T-helper 2 cell (primary cell): Measurements from ENCODE around the gene NDUFAF2.
A peak's percentile ranks its signal among the peaks of the same experiment; 100 is the strongest.
"Not testable (repeated sequence)": the region's sequence is repeated elsewhere in the genome, so short reads cannot be mapped to it uniquely, and the experiment has no call there.

ENCODE experiments used
- DNase-seq, 5 experiments: peaks; one replicate each; pipeline versions ENCODE4 v3.0.0 to v3.0.0-alpha.2; 2012 to 2022

NDUFAF2 gene

GRCh38 chr5:60993425-60993824, 48.4 kb downstream of the NDUFAF2 start:
- DNase-seq: peak in 1 of 5 experiments; percentile 5

DNA sequence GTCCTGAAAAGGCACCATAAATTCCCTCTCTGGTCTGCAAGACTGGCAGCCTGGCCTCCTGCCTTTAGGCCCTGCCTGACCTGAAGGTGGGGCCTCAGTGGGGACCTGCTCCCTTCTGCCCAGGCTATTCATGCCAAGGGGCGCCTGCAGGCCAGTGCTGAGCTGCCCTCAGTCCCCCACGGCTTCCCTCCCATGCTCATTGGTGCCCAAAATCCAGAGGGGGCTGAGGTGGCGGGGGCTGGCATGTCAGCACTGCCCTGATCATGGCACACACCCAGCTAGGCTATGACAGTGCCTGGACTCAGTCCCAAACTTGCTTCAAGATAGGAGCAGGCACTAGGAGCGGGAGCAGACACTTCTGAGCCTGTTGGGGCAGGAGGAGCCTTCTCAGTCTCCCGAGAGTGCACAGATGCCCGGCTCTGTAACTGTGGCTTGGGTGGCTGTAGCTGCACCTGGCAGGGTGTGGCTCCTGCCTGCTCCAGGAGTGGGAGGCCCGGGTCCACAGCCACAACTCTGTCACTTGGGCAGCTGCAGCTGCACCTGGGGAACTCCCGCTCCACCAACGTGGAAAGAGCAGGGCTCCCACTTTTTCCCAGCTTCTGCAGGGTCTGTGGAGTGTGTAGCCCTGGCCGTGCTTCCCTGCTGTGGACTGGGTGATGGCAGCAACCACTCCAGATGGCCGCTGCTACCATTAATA, 49.0 kb downstream of the NDUFAF2 start:
- DNase-seq: no peak

- no peak for DNase-seq
Measured at GRCh38 chr5:60996368-60996767, 51.4 kb downstream of the NDUFAF2 start.

GRCh38 chr5:60997721-60998120, 52.7 kb downstream of the NDUFAF2 start:
- DNase-seq: no peak

- DNase-seq: no peak
Measured at GRCh38 chr5:61000887-61001286, 55.9 kb downstream of the NDUFAF2 start.

- DNase-seq: no peak
Measured at GRCh38 chr5:61001647-61002046, 56.6 kb downstream of the NDUFAF2 start.

DNA sequence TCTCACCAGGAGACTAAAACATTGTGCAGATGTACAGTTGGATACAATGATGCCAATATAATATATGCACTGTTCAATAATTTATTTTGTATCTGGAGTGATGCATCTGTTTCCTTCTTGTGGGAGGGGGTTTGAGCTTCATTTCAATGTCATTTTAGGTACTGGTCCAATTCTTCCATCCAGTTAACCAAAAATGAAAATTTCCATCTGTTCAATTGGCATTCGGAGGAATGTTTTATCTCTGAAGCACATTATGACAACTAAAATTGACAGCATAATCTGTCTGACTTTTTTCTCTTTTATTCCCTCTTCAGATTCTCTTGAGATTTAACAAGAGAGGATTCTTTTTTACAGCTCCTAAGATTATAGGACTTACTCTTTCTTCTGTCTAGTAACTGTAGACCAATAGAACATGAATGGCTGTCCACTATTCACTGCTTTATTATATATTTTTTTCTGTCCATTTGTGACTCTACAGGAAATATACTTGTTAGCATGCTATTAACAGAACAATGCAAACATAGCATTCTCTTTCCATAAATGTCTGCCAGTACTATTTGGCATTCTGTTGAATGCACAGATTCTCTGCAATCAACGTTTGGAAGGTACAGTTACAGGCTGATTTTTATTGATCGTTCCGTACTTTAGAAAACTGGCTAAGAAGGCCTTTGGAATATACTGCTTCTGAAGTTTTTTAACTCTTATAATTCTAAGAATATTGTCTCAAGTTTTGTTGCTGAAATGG, 57.8 kb downstream of the NDUFAF2 start:
- no peak for DNase-seq

- no peak for DNase-seq
Measured at GRCh38 chr5:61004448-61004847, 59.4 kb downstream of the NDUFAF2 start.

GRCh38 chr5:61009907-61010306, 64.9 kb downstream of the NDUFAF2 start:
- DNase-seq: no peak

- no peak for DNase-seq
Measured at GRCh38 chr5:61010467-61011454, 65.8 kb downstream of the NDUFAF2 start.

DNA sequence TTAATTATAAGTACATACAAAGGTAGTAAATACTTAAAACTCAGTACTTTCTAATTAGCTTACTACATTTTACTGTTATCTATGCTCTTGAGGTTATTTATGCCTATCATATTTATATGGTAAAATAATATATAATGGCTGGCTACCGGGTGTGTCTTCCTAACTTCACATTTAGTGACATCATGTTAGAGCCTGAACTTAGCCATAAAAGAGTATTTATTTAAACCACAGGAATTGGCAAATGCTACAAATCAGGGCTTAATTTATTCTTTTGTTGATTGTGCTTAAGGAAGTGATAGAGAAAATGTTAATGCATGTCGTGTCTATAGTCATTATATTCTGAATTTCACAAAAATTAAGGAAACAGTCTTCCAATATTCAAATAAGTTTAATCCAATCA, 73.1 kb downstream of the NDUFAF2 start:
- DNase-seq: no peak

- DNase-seq: no peak
Measured at GRCh38 chr5:61019642-61020041, 74.6 kb downstream of the NDUFAF2 start.

GRCh38 chr5:61020415-61020814, 75.4 kb downstream of the NDUFAF2 start:
- DNase-seq: no peak

- no peak for DNase-seq
Measured at GRCh38 chr5:61023131-61023530, 78.1 kb downstream of the NDUFAF2 start.

DNA sequence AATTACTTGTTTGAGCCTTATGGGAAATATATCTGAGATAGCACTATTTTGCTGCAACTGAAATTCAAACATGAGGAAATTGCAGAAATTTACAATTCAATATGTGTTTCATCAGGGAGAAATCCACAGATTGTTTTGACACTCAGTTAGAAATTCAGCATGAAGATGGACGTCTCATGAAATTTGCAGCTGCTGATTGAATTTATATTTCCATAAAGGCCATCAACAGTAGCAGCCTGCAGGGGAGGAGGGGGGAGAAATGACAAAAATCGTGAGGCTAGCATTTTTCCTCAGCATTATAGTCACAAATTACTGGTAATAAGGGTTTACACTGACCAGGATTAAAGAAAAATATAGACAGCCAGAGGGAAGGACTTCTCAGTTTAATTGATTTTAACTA, 81.0 kb downstream of the NDUFAF2 start:
- DNase-seq: no peak

- no peak for DNase-seq
Measured at GRCh38 chr5:61028382-61028781, 83.4 kb downstream of the NDUFAF2 start.

- no peak for DNase-seq
Measured at GRCh38 chr5:61029456-61030162, 84.6 kb downstream of the NDUFAF2 start.

- no peak for DNase-seq
Measured at GRCh38 chr5:61030163-61030482, 85.1 kb downstream of the NDUFAF2 start.

DNA sequence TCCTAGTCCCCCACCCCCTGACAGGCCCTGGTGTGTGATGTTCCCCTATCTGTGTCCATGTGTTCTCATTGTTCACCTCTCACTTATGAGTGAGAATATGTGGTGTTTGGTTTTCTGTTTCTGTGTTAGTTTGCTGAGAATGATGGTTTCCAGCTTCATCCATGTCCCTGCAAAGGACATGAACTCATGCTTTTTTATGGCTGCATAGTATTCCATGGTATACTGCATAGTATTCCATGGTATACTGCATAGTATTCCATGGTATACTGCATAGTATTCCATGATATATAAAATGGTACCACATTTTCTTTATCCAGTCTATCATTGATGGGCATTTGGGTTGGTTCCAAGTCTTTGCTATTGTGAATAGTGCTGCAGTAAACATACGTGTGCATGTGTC, 86.3 kb downstream of the NDUFAF2 start:
- DNase-seq: not testable (repeated sequence)

GRCh38 chr5:61044545-61044944, 99.5 kb downstream of the NDUFAF2 start:
- no peak for DNase-seq

DNA sequence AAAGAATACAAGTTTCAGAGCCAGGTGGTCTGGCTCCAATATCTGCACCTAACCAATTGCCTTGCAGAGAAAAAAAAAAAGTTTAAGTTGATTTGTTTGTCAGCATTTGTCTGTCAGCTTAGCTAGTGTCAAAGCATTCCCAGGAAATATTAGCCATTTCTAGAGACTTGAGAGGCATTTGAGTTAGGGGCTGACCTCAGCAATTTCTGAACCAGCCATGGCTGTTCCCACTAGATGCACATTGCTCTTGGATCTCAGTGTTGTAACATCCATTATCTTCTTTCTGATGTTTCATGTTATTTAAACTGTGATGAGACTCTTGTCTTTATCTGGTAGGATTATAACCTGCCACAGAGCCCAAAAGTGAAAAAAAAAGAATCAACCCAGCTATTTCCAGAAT, 102.3 kb downstream of the NDUFAF2 start:
- DNase-seq: no peak

- DNase-seq: no peak
Measured at GRCh38 chr5:61048534-61048933, 103.5 kb downstream of the NDUFAF2 start.

DNA sequence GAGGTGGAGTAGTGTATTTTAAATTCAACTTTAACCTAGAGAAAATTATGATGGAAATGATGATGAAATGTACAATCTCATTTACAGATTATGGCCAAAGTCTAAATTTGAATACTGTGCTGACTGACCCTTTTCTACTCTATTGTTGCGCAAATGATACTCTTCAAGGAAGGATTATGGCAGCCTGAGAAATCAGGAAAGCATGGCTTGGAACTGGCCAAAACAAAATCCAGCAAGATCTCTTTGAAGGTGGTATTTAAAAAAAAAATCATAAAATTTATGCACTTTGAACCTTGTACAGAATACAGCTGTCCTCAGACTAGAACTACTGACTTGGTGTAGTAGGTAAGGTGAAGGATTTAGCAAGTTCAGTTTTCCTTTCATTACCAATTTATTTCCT, 105.3 kb downstream of the NDUFAF2 start:
- DNase-seq: no peak
